IPS DF 19.7 (cell line): ENCODE data around the gene G6PC1.
"Not testable (repeated sequence)": the region's sequence is repeated elsewhere in the genome, so short reads cannot be mapped to it uniquely, and the experiment has no call there.

ENCODE experiments used
- DNase-seq: peaks from one replicate; pipeline ENCODE4 v3.0.0-alpha.2; 2013; ENCODE audit warnings: low read depth, low spot score

Gene G6PC1

GRCh38 chr17:42873932-42874695, 26.5 kb upstream of the G6PC1 start:
- DNase-seq, result not testable (repeated sequence)

DNA sequence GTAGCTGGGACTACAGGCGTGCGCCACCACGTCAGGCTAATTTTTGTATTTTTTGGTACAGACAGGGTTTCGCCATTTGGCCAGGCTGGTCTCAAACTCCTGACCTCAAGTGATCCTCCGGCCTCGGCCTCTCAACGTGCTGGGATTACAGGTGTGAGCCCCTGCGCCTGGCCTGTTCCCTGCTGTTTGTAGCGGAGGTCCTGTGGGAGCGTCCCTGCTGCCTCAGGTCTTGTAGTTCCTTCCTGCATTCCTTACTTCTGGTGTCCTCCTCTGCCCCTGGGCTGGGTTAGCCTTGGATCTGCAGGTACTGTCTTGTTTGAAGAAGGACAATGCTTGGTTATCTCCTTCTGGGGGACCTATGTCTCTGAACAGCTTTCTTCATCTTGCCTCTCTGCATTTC, 23.6 kb upstream of the G6PC1 start:
- no peak for DNase-seq

DNA sequence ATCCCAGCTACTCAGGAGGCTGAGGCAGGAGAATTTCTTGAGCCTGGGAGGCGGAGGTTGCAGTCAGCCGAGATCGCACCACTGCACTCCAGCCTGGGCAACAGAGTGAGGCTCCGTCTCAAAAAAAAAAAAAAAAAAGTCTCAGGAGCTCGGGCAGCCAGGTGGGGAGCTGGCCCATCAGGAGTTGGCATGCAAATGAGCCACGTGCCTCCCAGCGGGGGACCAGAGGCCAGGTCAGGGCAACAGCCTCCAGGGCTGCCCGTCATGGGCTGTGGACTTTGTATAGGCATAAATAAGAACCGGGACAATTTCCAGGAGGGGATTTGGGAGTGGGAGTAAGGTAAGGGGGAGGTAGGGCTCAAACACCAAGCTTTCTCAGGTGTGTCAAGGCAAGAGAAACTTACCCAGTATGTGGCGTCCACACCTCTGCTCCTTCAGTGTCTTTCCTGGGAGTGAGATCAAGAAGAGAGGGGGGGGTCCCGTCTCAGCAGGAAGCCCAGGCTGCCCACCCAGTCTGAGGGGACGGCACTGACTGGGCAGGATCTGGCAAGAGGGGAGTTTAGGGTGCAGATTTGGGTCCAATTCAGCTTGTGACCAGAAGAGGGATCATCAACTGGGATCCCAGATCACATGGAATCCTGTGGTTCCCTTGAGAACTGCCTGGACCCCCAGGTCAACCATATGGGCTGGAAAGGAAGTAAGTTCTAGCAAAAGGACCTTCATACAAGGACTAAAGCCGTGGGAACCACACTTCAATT, 22.3 kb upstream of the G6PC1 start:
- peak; percentile 60 for DNase-seq

GRCh38 chr17:42878924-42879595, 21.5 kb upstream of the G6PC1 start:
- no peak for DNase-seq

- no peak for DNase-seq
These were observed 21.0 kb upstream of the G6PC1 start for GRCh38 chr17:42879596-42879985.

DNA sequence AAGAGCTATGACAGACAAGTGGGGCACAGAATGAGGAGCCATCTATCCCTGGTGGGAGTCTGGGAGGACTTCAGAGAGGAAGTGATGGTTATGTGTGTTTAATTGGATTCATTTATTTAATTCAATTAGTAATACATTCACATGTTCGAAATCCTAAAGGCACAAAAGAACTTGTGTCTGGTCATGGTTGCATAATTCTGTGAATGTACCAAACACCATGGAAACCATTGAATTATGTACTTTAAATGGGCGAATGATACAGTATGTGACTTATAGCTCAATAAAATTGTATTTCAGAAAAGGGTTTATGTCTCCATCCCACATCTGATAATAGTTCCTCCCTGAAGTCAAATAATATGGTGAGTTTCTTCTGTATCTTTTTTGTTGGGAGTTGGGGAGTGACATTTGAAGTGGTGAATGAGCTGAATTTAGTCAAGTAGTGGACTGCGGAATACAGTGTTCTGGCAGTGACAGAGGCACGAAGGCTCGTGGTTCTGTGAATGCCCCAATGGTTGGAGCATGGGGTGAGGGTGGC, 19.8 kb upstream of the G6PC1 start:
- no peak for DNase-seq

GRCh38 chr17:42881706-42882105, 18.9 kb upstream of the G6PC1 start:
- DNase-seq, result not testable (repeated sequence)

DNA sequence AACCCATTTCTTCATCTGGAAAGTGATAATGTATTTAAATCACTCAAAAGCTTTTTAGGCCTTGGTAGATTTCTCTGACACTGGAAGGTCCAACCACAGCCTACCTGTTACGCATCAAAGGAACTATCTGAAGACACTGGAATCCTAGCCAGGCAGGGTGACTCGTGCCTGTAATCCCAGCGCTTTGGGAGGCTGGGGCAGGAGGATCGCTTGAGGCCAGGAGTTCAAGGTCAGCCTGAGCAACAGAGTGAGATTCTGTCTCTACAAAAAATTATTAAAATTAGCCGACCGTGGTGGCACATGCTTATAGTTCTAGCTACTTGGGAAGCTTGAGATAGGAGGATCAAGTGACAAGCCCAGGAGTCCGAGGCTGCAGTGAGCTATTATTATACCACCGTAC, 18.4 kb upstream of the G6PC1 start:
- DNase-seq, result no peak

- DNase-seq, result no peak
These were observed 16.6 kb upstream of the G6PC1 start for GRCh38 chr17:42883802-42884558.

- not testable (repeated sequence) for DNase-seq
These were observed 14.8 kb upstream of the G6PC1 start for GRCh38 chr17:42885806-42886205.

GRCh38 chr17:42886283-42887176, 14.1 kb upstream of the G6PC1 start:
- no peak for DNase-seq

DNA sequence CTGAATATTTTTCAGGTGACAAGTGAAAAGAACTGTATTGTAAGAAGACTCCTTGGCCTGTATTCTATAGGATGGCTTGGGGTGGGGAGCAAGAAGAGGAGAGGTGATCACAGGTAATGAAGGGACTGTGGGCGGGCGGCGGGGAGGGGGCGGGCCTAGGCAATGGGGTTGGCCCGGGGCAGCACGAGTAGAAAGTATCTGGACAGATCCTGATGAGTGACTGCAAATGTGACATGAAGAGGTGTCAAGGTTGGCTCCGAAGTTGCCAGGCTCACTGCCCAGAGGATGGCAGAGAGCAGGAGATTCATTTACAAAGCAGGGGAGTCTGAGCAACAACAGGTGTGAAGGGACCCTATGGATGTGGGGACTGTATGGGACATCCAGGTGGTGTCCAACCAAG, 10.8 kb upstream of the G6PC1 start:
- no peak for DNase-seq

DNA sequence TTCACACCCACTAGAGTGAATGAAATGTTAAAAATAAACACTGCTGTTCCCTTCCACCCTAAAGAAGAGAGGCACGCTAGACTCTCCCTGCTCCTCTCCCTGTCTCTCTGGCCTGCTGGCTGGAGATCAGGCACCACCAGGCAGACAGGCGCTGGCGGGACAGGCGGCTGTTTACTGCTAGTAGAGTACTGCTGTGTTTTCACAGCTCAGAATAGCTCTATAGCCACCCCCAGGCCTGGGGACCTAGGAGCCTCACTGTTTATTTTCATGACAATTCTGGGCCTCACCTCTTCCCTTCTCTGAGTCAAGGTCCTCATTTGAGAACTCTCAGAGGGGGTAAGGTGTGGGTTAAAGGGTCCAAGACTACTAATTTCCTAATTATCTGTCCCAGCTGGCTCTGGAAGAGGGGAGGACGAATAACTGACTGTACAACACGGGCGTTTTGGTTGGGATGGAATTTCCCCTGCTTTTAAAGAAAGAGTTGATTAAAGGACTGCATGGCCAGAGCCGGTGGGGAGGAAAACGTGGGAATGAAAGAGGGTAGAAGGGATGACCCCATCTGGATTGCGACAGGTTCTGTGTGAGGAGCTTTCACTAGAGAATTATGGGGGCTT, 9.0 kb upstream of the G6PC1 start:
- no peak for DNase-seq

- DNase-seq, result no peak
These were observed 7.2 kb upstream of the G6PC1 start for GRCh38 chr17:42893359-42893758.

DNA sequence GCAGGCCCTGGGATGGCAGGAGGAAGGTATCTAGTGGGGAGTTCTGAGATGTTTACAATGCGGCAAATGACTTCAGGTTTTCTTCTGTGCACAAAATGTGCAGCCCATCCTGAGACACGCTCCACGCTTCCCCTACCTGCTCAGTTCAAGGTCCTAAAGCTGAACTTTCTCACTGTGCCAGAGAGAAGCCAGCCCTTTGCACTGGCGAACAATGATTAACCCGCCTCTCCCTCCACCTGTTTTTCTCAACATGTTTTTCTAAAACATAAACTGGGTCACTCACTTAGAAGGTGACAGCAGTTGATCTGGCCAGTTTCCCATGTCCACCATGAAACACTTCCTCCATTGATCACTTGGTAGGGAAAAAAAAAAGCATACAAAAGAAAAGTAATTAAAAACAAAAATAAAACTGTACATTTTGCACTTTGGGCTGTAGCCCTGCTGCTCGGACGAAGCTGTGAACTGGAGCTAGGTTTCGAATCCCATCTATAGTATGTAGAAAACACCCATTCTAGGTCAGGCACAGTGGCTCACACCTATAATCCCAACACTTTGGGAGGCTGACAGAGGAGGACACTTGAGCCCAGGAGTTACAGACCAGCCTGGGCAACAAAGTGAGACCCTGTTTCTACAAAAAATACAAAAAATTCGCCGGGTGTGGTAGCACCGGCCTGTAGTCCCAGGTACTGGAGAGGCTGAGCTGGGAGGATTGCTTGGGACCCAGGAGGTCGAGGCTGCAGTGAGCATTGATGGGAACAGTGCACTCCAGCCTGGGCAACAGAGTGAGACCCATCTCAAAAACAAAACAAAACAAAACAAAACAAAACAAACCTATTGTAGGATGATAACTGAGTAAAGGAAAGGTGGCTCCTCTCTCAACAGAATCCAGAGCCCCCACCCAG, 6.1 kb upstream of the G6PC1 start:
- no peak for DNase-seq

- DNase-seq, result no peak
These were observed 5.4 kb upstream of the G6PC1 start for GRCh38 chr17:42895185-42895555.

DNA sequence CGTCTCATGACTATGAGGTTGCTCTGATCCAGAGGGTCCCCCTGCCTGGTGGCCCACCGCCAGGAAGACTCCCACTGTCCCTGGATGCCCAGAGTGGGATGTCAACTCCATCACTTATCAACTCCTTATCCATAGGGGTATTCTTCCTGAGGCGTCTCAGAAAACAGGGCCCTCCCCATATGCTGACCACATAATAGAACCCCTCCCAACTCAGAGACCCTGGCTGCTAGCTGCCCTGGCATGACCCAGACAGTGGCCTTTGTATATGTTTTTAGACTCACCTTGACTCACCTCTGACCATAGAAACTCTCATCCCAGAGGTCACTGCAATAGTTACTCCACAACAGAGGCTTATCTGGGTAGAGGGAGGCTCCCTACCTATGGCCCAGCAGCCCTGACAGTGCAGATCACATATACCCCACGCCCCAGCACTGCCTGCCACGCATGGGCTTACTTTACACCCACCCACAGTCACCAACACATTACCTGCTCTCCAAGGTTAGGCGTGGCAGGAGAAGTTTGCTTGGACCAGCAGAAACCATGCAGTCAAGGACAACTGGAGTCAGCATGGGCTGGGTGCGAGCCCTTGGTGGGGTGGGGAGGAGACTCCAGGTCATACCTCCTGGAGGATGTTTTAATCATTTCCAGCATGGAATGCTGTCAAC, 2.3 kb upstream of the G6PC1 start:
- DNase-seq, result no peak

GRCh38 chr17:42899981-42900380, 618 bp upstream of the G6PC1 start:
- DNase-seq, result not testable (repeated sequence)
